GM21423 (cell line): ENCODE results near the gene PLEKHG4B.

ENCODE experiments used
- ATAC-seq: cut with Tn5 transposase; IDR thresholded peaks from one replicate; pipeline ENCODE4 v1.9.1; 2021; ENCODE audit warnings: mild to moderate bottlenecking, moderate library complexity; ENCODE audit not compliant: unreplicated experiment

Gene PLEKHG4B

DNA sequence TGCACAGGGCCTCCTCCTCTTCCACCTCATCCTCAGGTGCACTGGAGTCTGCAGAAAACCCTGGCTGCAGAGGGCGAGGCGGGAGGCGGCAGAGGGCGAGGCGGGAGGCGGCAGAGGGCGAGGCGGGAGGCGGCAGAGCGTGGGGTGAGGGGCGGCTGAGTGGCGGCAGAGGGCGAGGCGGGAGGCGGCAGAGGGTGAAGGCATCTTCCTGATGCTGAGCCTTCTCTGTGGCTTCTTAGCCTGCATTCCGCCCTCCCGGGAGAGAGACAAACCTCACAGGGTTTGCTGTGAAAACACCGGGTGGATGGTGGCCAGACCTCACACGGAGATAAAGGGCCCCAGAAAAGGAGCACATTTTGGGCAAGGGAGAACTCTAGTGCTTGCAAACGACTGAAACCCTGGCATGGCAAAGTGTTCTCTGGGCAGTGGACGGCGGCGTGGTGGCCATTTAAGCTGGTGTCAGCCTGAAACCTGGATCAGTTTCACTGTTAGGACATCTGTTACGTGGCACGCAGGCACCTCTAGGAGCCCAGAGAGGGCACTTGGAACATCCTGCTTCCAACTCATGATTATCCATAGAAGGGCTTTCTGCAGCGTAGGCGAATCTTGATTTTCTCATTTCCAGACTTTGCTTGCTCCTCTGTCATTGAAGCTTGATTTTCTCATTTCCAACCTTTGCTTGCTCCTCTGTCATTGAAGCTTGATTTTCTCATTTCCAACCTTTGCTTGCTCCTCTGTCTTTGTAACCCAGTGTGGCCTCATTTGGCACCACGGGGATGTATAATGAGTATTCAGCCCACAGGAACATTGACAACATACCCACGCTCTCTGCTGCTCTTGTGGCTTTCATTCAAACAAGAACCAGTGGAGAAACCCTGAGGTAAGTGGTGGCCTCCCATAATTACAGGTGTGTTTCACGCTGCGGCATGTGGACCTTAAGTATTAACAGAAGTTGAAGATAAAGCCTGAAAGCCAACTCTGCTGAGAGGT lies 16.3 kb upstream of the PLEKHG4B start:
- no peak for ATAC-seq

GRCh38 chr5:76358-77169 lies 15.4 kb upstream of the PLEKHG4B start:
- ATAC-seq, result no peak

DNA sequence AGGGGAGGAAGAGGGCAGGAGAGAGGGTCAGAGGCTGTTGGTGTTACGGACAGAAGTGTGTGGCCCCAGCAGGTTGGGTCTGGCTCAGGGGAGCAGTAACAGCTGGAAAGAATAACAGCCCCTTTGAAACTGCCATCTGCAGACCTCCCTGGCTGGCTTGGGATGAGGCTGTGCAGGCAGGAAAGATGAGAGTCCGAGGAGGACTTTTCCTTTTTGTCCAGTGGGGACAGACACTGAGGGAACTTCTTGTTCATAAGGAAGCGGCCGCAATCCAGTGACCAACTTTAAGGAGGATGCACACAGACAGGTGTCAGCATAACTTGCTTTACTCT lies 14.8 kb upstream of the PLEKHG4B start:
- no peak for ATAC-seq

GRCh38 chr5:77546-77945 lies 14.4 kb upstream of the PLEKHG4B start:
- no peak for ATAC-seq

DNA sequence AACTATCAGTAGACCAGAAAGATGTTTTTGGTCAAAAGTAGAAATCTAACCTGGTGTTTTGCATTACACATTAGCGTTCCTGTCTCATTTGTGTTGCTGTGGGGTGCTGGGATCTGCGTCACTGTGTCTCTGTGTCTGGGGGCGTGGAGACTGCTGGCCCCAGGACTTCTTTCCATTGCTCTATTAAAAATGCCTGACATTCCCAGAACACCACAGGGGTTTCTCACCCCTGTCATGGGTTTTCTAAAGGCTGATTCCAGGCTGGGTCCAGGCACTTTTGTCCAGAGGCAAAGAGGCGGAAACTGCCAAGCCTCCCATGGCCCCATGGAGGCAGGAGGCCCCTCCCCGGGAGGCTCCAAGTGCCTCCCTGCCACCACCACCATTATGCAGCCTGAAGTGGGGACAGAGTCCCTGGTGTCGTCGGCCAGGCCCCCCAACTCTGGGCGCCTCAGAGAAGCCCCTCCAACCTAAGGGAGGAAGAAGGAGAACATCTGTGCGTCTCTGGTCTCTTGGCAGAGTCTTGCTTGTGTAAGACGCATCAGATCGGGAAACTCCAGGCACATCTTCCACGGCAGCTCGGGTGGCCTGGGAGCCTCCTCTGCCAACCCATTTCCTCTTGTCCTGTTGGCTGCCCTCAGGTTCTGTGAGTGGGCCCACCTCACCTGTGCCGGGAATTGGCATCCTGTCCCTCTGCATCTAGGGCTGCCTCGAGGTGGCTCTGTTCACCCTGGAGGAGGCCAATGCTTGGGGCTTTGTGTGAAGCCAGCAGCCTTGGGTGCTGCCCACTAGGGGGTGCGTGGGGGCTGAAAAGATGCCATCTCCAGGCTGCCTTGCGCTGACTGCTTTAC lies 13.8 kb upstream of the PLEKHG4B start:
- no peak for ATAC-seq

GRCh38 chr5:78805-79149 lies 13.2 kb upstream of the PLEKHG4B start:
- no peak for ATAC-seq

DNA sequence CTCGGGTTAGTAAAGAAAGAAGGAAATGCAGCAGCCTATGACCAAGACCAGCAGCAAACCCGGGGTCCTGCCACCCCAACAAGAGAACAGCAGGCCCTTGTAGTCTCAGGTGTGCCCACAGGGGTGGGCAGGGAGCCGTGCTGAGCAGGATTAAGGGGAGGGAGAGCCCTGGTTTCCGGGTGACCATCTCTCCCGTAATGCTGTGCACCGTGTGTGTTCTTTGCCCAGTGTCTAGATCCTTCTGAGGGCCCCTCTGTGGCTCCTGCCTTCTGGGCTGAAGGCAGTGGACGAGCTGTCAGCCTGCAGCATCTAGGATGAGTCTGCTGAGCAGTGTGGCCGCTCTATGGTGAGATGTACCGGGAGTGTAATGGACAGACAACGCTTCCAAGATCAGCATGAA lies 12.7 kb upstream of the PLEKHG4B start:
- no peak for ATAC-seq

DNA sequence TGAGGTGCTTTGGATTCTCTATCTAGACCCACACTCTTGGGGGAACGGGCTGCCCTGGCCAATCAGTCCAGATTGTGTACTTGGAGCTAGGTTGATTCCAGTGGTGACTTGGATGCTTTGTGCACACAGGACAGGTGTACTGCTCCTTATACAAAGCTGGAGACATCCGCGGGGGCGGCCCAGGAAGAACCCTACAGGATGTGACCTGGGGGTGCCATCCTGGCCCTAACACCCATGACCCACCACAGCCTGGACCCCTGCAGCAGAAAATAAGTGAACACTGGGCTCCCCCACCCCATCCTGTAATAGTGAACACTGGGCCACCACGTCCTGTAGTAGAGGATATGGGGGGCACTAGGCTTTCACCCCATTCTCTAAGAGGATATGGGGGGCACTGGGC lies 12.1 kb upstream of the PLEKHG4B start:
- ATAC-seq, result no peak

DNA sequence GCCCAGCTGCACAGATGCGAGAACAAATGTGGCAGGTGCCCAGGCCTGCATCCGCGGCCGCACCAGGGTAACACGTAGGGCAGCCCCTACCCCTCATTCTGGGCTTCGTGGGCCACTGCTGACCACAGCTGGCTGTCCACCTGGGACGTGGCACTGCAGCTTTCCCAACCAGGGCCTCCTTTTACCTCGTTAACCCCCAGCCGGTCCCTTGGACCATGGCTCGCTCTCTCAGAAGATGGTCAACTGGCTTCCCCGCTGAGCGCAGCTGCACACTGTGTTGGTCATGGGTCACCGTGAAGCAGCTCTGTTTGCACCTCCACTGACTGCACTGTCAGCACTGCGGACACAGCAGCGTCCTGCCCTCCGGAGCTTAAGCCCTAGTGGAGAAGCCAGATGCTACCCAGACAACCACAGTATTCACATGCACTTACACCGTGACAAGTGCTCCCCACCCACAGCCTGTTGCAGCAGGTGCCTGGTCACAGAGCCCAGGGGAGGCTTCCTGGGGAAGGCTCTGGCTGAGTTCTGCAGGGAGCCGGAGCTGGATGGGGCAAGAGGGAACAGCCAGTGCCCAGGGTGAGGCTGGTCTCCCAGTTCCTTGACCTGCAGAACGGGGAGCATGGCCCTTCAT lies 10.5 kb upstream of the PLEKHG4B start:
- ATAC-seq, result no peak

DNA sequence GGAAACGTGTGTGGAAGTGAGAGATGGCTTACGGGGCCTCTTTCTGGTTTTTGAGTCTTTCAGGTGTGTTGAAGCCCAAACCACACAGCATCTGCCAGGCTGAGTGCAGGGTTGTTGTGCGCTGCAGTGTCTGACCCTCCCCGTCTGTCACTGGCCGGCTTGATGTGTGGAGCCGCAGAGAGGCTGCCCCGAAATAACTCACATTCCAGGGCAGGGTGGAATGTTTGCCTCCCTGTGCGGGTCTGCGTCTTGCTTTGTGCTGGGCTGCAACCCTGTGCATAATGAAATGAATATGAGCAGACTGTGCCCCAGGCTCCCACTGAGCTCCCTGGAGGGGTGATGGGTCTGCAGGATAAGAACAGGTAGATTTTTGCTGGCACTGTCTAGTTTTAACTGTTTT lies 9.9 kb upstream of the PLEKHG4B start:
- no peak for ATAC-seq

DNA sequence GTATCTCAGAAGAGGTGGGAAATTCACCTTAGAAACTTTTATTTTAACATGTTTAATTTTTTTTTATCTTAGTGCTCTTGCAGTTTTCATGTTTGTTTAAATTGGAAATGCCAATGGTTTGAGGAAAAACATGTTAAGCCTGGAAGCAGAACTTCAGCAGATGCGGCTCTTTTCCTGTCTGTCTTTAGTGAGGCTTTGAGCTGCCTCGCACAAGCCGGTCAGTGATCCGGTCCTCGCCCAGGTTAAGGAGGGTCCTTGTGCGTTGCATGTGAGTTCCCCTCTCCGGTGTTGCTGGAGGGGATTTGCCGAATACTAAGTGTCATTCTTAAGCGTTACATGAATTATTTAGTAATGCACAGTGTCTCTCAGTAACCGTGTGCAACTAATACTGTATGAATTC lies 9.4 kb upstream of the PLEKHG4B start:
- ATAC-seq, result no peak

GRCh38 chr5:83029-83428 lies 8.9 kb upstream of the PLEKHG4B start:
- ATAC-seq, result no peak

- ATAC-seq, result no peak
Measured at GRCh38 chr5:85334-85995, 6.5 kb upstream of the PLEKHG4B start.

DNA sequence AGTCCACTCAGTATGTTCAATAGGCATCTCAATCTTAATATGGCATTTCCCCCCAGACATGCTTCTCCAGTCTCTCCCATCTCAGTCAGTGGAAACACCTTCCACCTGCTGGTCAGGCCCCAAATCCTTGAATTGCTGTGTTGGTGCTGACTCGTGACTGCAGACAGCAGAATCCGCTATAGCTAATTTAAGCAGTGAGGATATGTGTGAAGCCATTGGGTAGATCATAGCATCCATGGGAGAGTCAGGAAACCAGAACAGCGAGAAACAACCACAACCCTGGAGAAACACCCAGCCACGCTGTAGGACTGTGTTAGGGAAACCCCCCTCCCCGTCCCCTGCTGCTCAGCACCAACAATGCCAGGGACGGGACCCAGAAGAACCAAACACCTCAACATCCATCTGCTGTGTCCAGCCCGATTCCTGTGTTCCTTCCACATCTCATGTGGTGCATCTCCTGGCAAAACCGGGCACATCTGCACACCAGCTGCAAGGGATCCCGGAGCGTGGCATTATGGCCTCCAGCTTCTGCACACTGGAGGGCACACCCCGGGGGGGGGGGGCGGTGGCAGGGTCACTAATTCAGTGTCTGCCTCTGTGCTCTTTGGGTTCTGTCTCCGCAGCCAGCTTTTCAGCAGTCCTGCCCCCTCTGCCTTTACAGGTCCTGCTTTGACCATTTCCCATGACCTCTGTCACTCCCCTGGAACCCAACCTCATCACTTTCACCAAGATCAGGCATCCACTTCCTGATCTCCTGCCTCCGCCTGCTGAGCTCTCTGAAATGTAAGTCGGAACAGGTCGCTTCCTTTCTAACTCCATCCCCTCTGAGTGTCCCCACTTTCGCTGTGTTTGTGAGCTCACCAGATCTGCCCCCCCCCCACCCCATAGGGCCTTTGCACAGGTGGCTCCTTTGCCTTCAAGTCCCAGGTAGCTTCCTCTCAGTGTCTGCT lies 2.4 kb upstream of the PLEKHG4B start:
- ATAC-seq, result no peak

DNA sequence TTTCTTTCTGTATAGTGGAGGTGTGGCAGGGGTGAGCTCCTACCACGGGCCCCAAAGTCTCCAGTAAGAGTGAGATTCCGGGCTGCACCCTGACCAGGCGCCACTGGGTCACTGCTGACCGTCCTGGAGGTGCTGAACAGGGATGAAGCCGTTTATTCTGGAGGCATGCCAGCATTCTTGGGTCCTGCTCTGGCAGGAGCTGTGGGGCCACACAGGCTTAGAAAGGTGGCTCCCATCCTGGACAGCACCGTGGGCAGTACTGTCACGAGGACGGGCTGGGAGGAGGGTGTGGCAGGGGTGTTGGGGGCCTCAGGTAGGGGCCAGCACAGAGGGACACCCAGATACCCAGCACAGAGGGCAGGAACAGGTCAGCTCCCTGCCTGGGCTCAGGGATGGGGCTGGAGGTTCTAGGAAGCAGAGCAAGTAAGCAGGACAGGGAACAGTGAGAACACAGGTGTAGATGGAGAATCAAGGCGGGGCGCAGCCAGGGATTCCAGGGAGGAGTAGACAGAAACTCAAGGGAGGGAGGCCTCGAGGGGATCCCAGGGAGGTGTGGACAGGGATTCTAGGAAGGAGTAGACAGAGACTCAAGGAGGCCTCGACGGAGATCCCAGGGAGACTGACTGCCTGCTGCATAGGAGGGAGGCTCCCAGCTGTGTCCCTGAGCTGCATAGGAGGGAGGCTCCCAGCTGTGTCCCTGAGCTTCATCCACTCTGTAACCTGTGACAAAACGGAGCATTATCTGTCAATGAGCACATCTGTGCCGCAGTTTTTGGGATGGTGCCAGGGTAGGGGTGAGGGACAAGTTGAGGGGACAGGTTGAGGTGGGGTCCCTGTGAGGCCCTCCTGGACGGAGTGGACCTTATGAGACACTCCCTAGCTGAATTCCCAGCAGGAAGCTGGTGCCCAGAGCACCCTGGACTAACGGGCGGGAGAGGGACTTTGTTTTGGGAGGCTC lies 1.1 kb upstream of the PLEKHG4B start:
- no peak for ATAC-seq

GRCh38 chr5:92401-93220 lies 643 bp downstream of the PLEKHG4B start:
- ATAC-seq, result no peak
